H1 (cell line): ENCODE data around the gene EPB42. TPM values are rescaled to one million over a fixed set of nuclear protein-coding genes. Genes with fewer than 3 reads are reported as not detected.

Experiments
- CTCF ChIA-PET: fragments of 300-600 bp; sonication (Branson Sonifier 250); formaldehyde crosslinking; loops from one replicate; lab custom pipeline; 2021; ENCODE audit not compliant: partially characterized antibody; lab: Charles Lee
- POLR2A ChIA-PET: fragments of 300-600 bp; sonication (Branson Sonifier 250); formaldehyde crosslinking; loops from one replicate; lab custom pipeline; 2021; ENCODE audit warnings: inconsistent platforms; ENCODE audit not compliant: partially characterized antibody; lab: Charles Lee
- DNase-seq, 2 experiments: peaks; one replicate each; pipeline versions ENCODE4 v3.0.0 to v3.0.0-alpha.2; 2010 to 2022; ENCODE audit warnings: low spot score in 2 of 2, low read depth in 1 of 2, mixed read lengths in 1 of 2
- FAIRE-seq: peaks from 2 replicates; lab custom pipeline; 2011; peaks lifted over from hg19 to GRCh38; lab: Jason Lieb, UNC
- H2AFZ ChIP-seq: 2 replicates; pipeline ENCODE4 v1.8.1; 2012; ENCODE audit warnings: low read length, inconsistent platforms
- H2AK5ac ChIP-seq: 2 replicates; pipeline ENCODE4 v1.6.1; 2013; ENCODE audit warnings: low read depth, low read length
- H2BK120ac ChIP-seq: replicated peaks from 2 replicates; pipeline ENCODE3; 2013; ENCODE audit warnings: low read depth, low read length, inconsistent platforms
- H2BK12ac ChIP-seq: 2 replicates; pipeline ENCODE4 v1.6.1; 2013; ENCODE audit warnings: low read depth, low read length
- H2BK15ac ChIP-seq: 2 replicates; pipeline ENCODE4 v1.6.1; 2013; ENCODE audit warnings: low read length
- H2BK20ac ChIP-seq: 2 replicates; pipeline ENCODE4 v1.6.1; 2013; ENCODE audit warnings: low read length
- H2BK5ac ChIP-seq: 2 replicates; pipeline ENCODE4 v1.6.1; 2013; ENCODE audit warnings: low read depth, low read length
- H3K14ac ChIP-seq: 2 replicates; pipeline ENCODE4 v1.6.1; 2013; ENCODE audit warnings: inconsistent platforms; ENCODE audit not compliant: insufficient read length
- H3K18ac ChIP-seq: 2 replicates; pipeline ENCODE4 v1.6.1; 2013; ENCODE audit warnings: low read length; ENCODE audit errors: extremely low read depth
- H3K23ac ChIP-seq: 2 replicates; pipeline ENCODE4 v1.6.1; 2013; ENCODE audit warnings: inconsistent platforms; ENCODE audit not compliant: insufficient read length
- H3K23me2 ChIP-seq: 2 replicates; pipeline ENCODE4 v1.6.1; 2013; ENCODE audit warnings: low read depth, low read length
- H3K27ac ChIP-seq: 2 replicates; pipeline ENCODE4 v1.6.1; 2011; ENCODE audit warnings: low read depth, low read length, inconsistent platforms
- H3K27me3 ChIP-seq, 4 experiments: replicated peaks in 1 of 4; 1 replicate in 1 of 4; 2 replicates in 3 of 4; pipeline versions ENCODE4 v1.6.1 to v1.8.1; 2011 to 2013; ENCODE audit warnings: low read length in 3 of 4, mild to moderate bottlenecking in 3 of 4, inconsistent platforms in 2 of 4, mixed read lengths in 2 of 4, moderate library complexity in 1 of 4; ENCODE audit not compliant: control insufficient read depth in 3 of 4, insufficient read depth in 3 of 4; ENCODE audit errors: extremely low read depth in 1 of 4
- H3K36me3 ChIP-seq, 4 experiments: 2 replicates each; pipeline versions ENCODE4 v1.6.1 to v1.8.1; 2011 to 2013; ENCODE audit warnings: mild to moderate bottlenecking in 4 of 4, low read length in 3 of 4, moderate library complexity in 2 of 4, control low read depth in 1 of 4, inconsistent platforms in 1 of 4; ENCODE audit not compliant: insufficient read depth in 4 of 4, control insufficient read depth in 2 of 4
- H3K4ac ChIP-seq: replicated peaks from 2 replicates; pipeline ENCODE3; 2013; ENCODE audit warnings: low read length, low read depth, mixed read lengths, inconsistent platforms; ENCODE audit not compliant: insufficient read length
- H3K4me1 ChIP-seq, 4 experiments: replicated peaks in 1 of 4; 1 replicate in 1 of 4; 2 replicates in 3 of 4; pipeline versions ENCODE4 v1.6.1 to v1.8.1; 2011 to 2013; ENCODE audit warnings: low read length in 3 of 4, inconsistent platforms in 2 of 4, mixed read lengths in 1 of 4; ENCODE audit not compliant: insufficient read depth in 4 of 4, control insufficient read depth in 3 of 4
- H3K4me2 ChIP-seq, 2 experiments: 2 replicates each; pipeline versions ENCODE4 v1.6.1 to v1.8.1; 2011 to 2013; ENCODE audit warnings: low read depth in 2 of 2, low read length in 2 of 2, control low read depth in 1 of 2, inconsistent platforms in 1 of 2, mild to moderate bottlenecking in 1 of 2; ENCODE audit not compliant: insufficient read depth in 1 of 2
- H3K4me3 ChIP-seq, 4 experiments: fragments of 200-600, 300-600 bp in 1 of 4; sonication (generic), shearing (Covaris generic), sonication (Bioruptor Twin) in 1 of 4; 2 replicates each; pipeline versions ENCODE4 v1.5.1 to v1.8.1; 2011 to 2016; ENCODE audit warnings: low read length in 4 of 4, low read depth in 3 of 4, control low read depth in 2 of 4, inconsistent platforms in 2 of 4, mild to moderate bottlenecking in 2 of 4, mixed read lengths in 1 of 4, moderate library complexity in 1 of 4; ENCODE audit not compliant: insufficient read depth in 2 of 4; ENCODE audit errors: extremely low read depth in 1 of 4
- H3K56ac ChIP-seq: replicated peaks from 2 replicates; pipeline ENCODE3; 2013; ENCODE audit warnings: low read depth, mild to moderate bottlenecking, mixed read lengths, low read length, inconsistent platforms; ENCODE audit not compliant: insufficient read length
- H3K79me1 ChIP-seq: 2 replicates; pipeline ENCODE4 v1.6.1; 2013; ENCODE audit warnings: low read depth, low read length, control low read depth
- H3K79me2 ChIP-seq, 2 experiments: 2 replicates each; pipeline versions ENCODE4 v1.6.1 to v1.8.1; 2012 to 2013; ENCODE audit warnings: low read length in 2 of 2, mild to moderate bottlenecking in 2 of 2, inconsistent platforms in 1 of 2; ENCODE audit not compliant: insufficient read depth in 2 of 2, control insufficient read depth in 1 of 2
- H3K9ac ChIP-seq, 4 experiments: replicated peaks in 1 of 4; 1 replicate in 1 of 4; 2 replicates in 3 of 4; pipeline versions ENCODE4 v1.6.1 to v1.8.1; 2011 to 2013; ENCODE audit warnings: low read depth in 3 of 4, low read length in 3 of 4, control low read depth in 2 of 4, mild to moderate bottlenecking in 2 of 4, moderate library complexity in 2 of 4, inconsistent platforms in 1 of 4; ENCODE audit errors: extremely low read depth in 1 of 4
- H3K9me3 ChIP-seq, 2 experiments: 2 replicates each; pipeline versions ENCODE4 v1.6.1 to v1.8.1; 2012 to 2013; ENCODE audit warnings: mild to moderate bottlenecking in 2 of 2, moderate library complexity in 2 of 2, control low read depth in 1 of 2, inconsistent platforms in 1 of 2, low read depth in 1 of 2, low read length in 1 of 2, mixed read lengths in 1 of 2; ENCODE audit not compliant: insufficient read depth in 2 of 2
- H4K20me1 ChIP-seq, 2 experiments: replicated peaks in 1 of 2; 2 replicates each; pipeline versions ENCODE3 to v1.8.1; 2011 to 2013; ENCODE audit warnings: inconsistent platforms in 2 of 2, low read length in 2 of 2, mild to moderate bottlenecking in 1 of 2; ENCODE audit not compliant: insufficient read depth in 2 of 2, control insufficient read depth in 1 of 2
- H4K5ac ChIP-seq: 2 replicates; pipeline ENCODE4 v1.6.1; 2013; ENCODE audit warnings: low read length, low read depth, mixed read lengths, inconsistent platforms; ENCODE audit not compliant: insufficient read length
- H4K8ac ChIP-seq: 2 replicates; pipeline ENCODE4 v1.8.0; 2013; ENCODE audit warnings: mild to moderate bottlenecking, moderate library complexity, low read length, inconsistent platforms; ENCODE audit not compliant: insufficient read depth; ENCODE audit errors: extremely low read depth
- H4K91ac ChIP-seq: replicated peaks from 2 replicates; pipeline ENCODE3; 2013; ENCODE audit warnings: low read length, mixed read lengths, inconsistent platforms; ENCODE audit not compliant: insufficient read length
- ASH2L ChIP-seq: fragments of 200-600, 300-600 bp; sonication (generic); IDR thresholded peaks from one replicate; pipeline ENCODE4 v1.7.1; 2017; ENCODE audit warnings: low read length
- CREB1 ChIP-seq: IDR thresholded peaks from 2 replicates; pipeline ENCODE4 v1.6.1; 2012; ENCODE audit warnings: inconsistent platforms
- EGR1 ChIP-seq: IDR thresholded peaks from 2 replicates; pipeline ENCODE4 v1.6.1; 2011; ENCODE audit warnings: low read depth, low read length, borderline replicate concordance
- EP300 ChIP-seq, 2 experiments: IDR thresholded peaks; 1 replicate in 1 of 2; 2 replicates in 1 of 2; pipeline ENCODE4 v1.6.1; 2011 to 2012; ENCODE audit warnings: low read depth in 2 of 2, low read length in 2 of 2, mild to moderate bottlenecking in 2 of 2, borderline replicate concordance in 1 of 2, inconsistent platforms in 1 of 2, moderate library complexity in 1 of 2
- HDAC2 ChIP-seq, 2 experiments: fragments of 300-600 bp in 1 of 2; sonication (generic) in 1 of 2; IDR thresholded peaks; 2 replicates each; pipeline ENCODE4 v1.6.1; 2011 to 2012; ENCODE audit warnings: low read depth in 2 of 2, low read length in 2 of 2, mild to moderate bottlenecking in 2 of 2, moderate library complexity in 2 of 2, borderline replicate concordance in 1 of 2, inconsistent platforms in 1 of 2
- POLR2A ChIP-seq, 2 experiments: IDR thresholded peaks; 1 replicate in 1 of 2; 2 replicates in 1 of 2; pipeline ENCODE4 v1.6.1; 2011; ENCODE audit warnings: low read depth in 2 of 2, low read length in 2 of 2, mild to moderate bottlenecking in 2 of 2; ENCODE audit errors: control extremely low read depth in 1 of 2
- SP4 ChIP-seq: IDR thresholded peaks from 2 replicates; pipeline ENCODE4 v1.6.1; 2012; ENCODE audit warnings: low read length, inconsistent platforms
- SUZ12 ChIP-seq: fragments of 200-600 bp; sonication (generic); IDR thresholded peaks from 2 replicates; pipeline ENCODE4 v1.6.1; 2012; ENCODE audit warnings: mild to moderate bottlenecking, inconsistent platforms, low read length, moderate library complexity, mixed read lengths
- TBP ChIP-seq: IDR thresholded peaks from 2 replicates; pipeline ENCODE4 v1.6.1; 2011; ENCODE audit warnings: low read depth, low read length, improper control_type of control experiment
- WGBS, 2 experiments: shearing (Covaris generic) in 1 of 2; methylation state at CpG; one replicate each; pipeline versions ENCODE4 v1.1.6 to v1.1.7; 2013 to 2015; ENCODE audit warnings: low lambda C conversion rate in 2 of 2, mixed read lengths in 2 of 2, inconsistent platforms in 1 of 2, low coverage in 1 of 2, missing lambda C conversion rate in 1 of 2; ENCODE audit not compliant: insufficient replicate concordance in 2 of 2, insufficient coverage in 1 of 2, insufficient read length in 1 of 2; ENCODE audit errors: extremely low coverage in 1 of 2, missing lambda C conversion rate in 1 of 2; 5-methylcytosine and 5-hydroxymethylcytosine counted together
- polyA plus RNA-seq, 7 experiments: library from polyadenylated mRNA; depleted of rRNA in 3 of 7; stranded (reverse) in 5 of 7; unstranded in 2 of 7; fragments of >200 nt in 5 of 7; fragments of 200-250 nt in 2 of 7; gene quantifications; 1 replicate in 5 of 7; 2 replicates in 1 of 7; 4 replicates in 1 of 7; pipeline versions ENCODE4 v1.2.1 to v1.2.3, GENCODE V29; 2011 to 2013; ENCODE audit warnings: missing spikeins in 2 of 7, mixed read lengths in 2 of 7
- total RNA-seq: library from RNA; stranded (reverse); fragmentation: NEBNext Ultra II Directional; extraction: Animal tissue kit (Norgen Biotek cat#: 25700); gene quantifications from 2 replicates; pipeline ENCODE4 v1.2.1, GENCODE V29; 2021
- TF ChIP-seq, protein P1 (sequence below): IDR thresholded peaks from 2 replicates; pipeline ENCODE4 v1.6.1; 2012; ENCODE audit warnings: inconsistent platforms
- TF ChIP-seq, protein P2 (sequence below): IDR thresholded peaks from 2 replicates; pipeline ENCODE4 v1.6.1; 2011; ENCODE audit warnings: low read depth, mild to moderate bottlenecking, low read length; ENCODE audit not compliant: insufficient read depth

The EPB42 gene
- total and polyA plus RNA-seq, 2 of the 8 experiments (the other 6 are each of a cell fraction or from before 2014, with no cell fraction given) = not detected

GRCh38 chr15:43150191-43150929 is 70.5 kb downstream of the EPB42 start:
- no peaks in the 10 kb centered on the region for H3K79me1 ChIP-seq
- H3K18ac ChIP-seq = no peak overlapping the region
- POLR2A ChIA-PET = no interaction called here
- no peak overlapping the region for H2BK5ac ChIP-seq
- H3K56ac ChIP-seq = no peak overlapping the region
- DNase-seq = no peak
- no peaks in the 10 kb centered on the region for H3K27me3 ChIP-seq
- H2AK5ac ChIP-seq = no peak overlapping the region
- no peak overlapping the region for H3K4ac ChIP-seq
- H3K9me3 ChIP-seq = no peaks in the 10 kb centered on the region
- no peak overlapping the region for H3K4me2 ChIP-seq
- no peak overlapping the region for H2AFZ ChIP-seq
- H3K23ac ChIP-seq = no peak overlapping the region
- 89% methylated on average over 5 of the region's 5 CpGs; no CpG with 5 or more reads in 1 of the 2 experiments for WGBS, 2 experiments
- FAIRE-seq = no peak
- H4K8ac ChIP-seq = no peak overlapping the region
- H2BK120ac ChIP-seq = no peak overlapping the region
- no peaks in the 10 kb centered on the region for H3K36me3 ChIP-seq
- no peak overlapping the region for H2BK12ac ChIP-seq
- H2BK15ac ChIP-seq = no peak overlapping the region
- H3K27ac ChIP-seq = no peak overlapping the region
- H4K20me1 ChIP-seq = no peaks in the 10 kb centered on the region
- CTCF ChIA-PET = no interaction called here
- no peaks in the 10 kb centered on the region for H3K23me2 ChIP-seq
- TF ChIP-seq HDAC2 (IDR thresholded peaks at IDR 0.05; ENCODE audit: borderline replicate concordance in 1 of 2, low read depth in 2 of 2, low read length in 2 of 2) (no peak), EP300 (IDR thresholded peaks at IDR 0.05; ENCODE audit: borderline replicate concordance in 1 of 2, low read depth in 2 of 2, low read length in 2 of 2) (no peak), POLR2A (IDR thresholded peaks at IDR 0.05; ENCODE audit: control extremely low read depth in 1 of 2, low read depth in 2 of 2, low read length in 2 of 2) (no peak), EGR1 (no peak), SP4 (no peak), TBP (no peak), ASH2L (no peak), SUZ12 (no peak), CREB1 (no peak)
- TF ChIP-seq, protein P1, sequence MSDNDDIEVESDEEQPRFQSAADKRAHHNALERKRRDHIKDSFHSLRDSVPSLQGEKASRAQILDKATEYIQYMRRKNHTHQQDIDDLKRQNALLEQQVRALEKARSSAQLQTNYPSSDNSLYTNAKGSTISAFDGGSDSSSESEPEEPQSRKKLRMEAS = no peak
- TF ChIP-seq, protein P2, sequence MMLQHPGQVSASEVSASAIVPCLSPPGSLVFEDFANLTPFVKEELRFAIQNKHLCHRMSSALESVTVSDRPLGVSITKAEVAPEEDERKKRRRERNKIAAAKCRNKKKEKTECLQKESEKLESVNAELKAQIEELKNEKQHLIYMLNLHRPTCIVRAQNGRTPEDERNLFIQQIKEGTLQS = no peak
- H3K79me2 ChIP-seq = no peaks in the 10 kb centered on the region
- no peak overlapping the region for H3K9ac ChIP-seq
- no peak overlapping the region for H4K5ac ChIP-seq
- no peaks in the 10 kb centered on the region for H3K4me1 ChIP-seq
- H2BK20ac ChIP-seq = no peak overlapping the region
- H3K4me3 ChIP-seq = no peak overlapping the region
- H4K91ac ChIP-seq = no peak overlapping the region
- H3K14ac ChIP-seq = no peak overlapping the region
